Neural cell (in vitro differentiated cells): Measurements from ENCODE around the gene WDR36.

Experiments
- CTCF ChIP-seq: fragments of 450-650 bp; IDR thresholded peaks from 2 replicates; pipeline ENCODE4 v1.5.1; 2014; ENCODE audit warnings: antibody characterized with exemption, mild to moderate bottlenecking, moderate library complexity; ENCODE audit not compliant: poor library complexity, severe bottlenecking
- EP300 ChIP-seq: fragments of 450-650 bp; conservative IDR thresholded peaks from 2 replicates; pipeline ENCODE4 v1.6.1; 2014; ENCODE audit warnings: antibody characterized with exemption, mild to moderate bottlenecking, moderate library complexity; ENCODE audit not compliant: poor library complexity, severe bottlenecking
- EZH2 ChIP-seq: fragments of 200-600, 300-800 bp; shearing (Covaris generic), sonication (generic); IDR thresholded peaks from 2 replicates; pipeline ENCODE4 v1.6.1; 2014; ENCODE audit warnings: antibody characterized with exemption, low read length, borderline replicate concordance, mild to moderate bottlenecking; ENCODE audit not compliant: insufficient read depth, poor library complexity, severe bottlenecking
- MXI1 ChIP-seq: fragments of 450-650 bp; conservative IDR thresholded peaks from 2 replicates; pipeline ENCODE4 v1.6.1; 2014; ENCODE audit warnings: antibody characterized with exemption, mild to moderate bottlenecking; ENCODE audit not compliant: poor library complexity, severe bottlenecking
- SMC3 ChIP-seq: fragments of 450-650 bp; conservative IDR thresholded peaks from 2 replicates; pipeline ENCODE4 v1.6.1; 2014; ENCODE audit warnings: antibody characterized with exemption, mild to moderate bottlenecking, moderate library complexity; ENCODE audit not compliant: poor library complexity

- TF ChIP-seq EP300, result no peak
- TF ChIP-seq CTCF, result no peak
- no peak for TF ChIP-seq EZH2
- TF ChIP-seq MXI1, result no peak
- TF ChIP-seq SMC3, result no peak
Observed at GRCh38 chr5:111173476-111173875, 81.3 kb downstream of the WDR36 start.
